Neural cell (in vitro differentiated cells): ENCODE results near the gene TBC1D22B.

Experiments
- CTCF ChIP-seq: fragments of 450-650 bp; IDR thresholded peaks from 2 replicates; pipeline ENCODE4 v1.5.1; 2014; ENCODE audit warnings: antibody characterized with exemption, mild to moderate bottlenecking, moderate library complexity; ENCODE audit not compliant: poor library complexity, severe bottlenecking
- MXI1 ChIP-seq: fragments of 450-650 bp; conservative IDR thresholded peaks from 2 replicates; pipeline ENCODE4 v1.6.1; 2014; ENCODE audit warnings: antibody characterized with exemption, mild to moderate bottlenecking; ENCODE audit not compliant: poor library complexity, severe bottlenecking
- POLR2AphosphoS5 ChIP-seq: IDR thresholded peaks from 2 replicates; pipeline ENCODE4 v1.6.1; 2012
- RAD21 ChIP-seq: fragments of 450-650 bp; conservative IDR thresholded peaks from 2 replicates; pipeline ENCODE4 v1.6.1; 2014; ENCODE audit warnings: antibody characterized with exemption, mild to moderate bottlenecking, moderate library complexity
- REST ChIP-seq: IDR thresholded peaks from 2 replicates; pipeline ENCODE4 v1.6.1; 2012; ENCODE audit warnings: borderline replicate concordance

- TF ChIP-seq CTCF (no peak), POLR2AphosphoS5 (no peak), MXI1 (no peak), RAD21 (no peak), REST (no peak)
These were observed 73.5 kb downstream of the TBC1D22B start for GRCh38 chr6:37331047-37331446.
